Left cardiac atrium (tissue), 4 donors: ENCODE measurements around the gene TTC31. TPM values are rescaled to one million over a fixed set of nuclear protein-coding genes. Genes with fewer than 3 reads are reported as not detected.
A peak's percentile ranks its signal among the peaks of the same experiment; 100 is the strongest.

ENCODE experiments used
- ATAC-seq, 2 donors: fragments of 200-7000 bp; cut with Tn5 transposase; one replicate each; pipeline ENCODE4 v1.9.1; 2020; ENCODE audit warnings: mild to moderate bottlenecking in 2 of 2, moderate library complexity in 2 of 2
- DNase-seq: peaks from one replicate; pipeline ENCODE4 v3.0.0-alpha.2; 2020
- intact Hi-C, 2 donors: fragments of 100-400 bp; cut with DNase I; formaldehyde crosslinking; loops; one replicate each; pipeline versions ENCODE4 v1.14.1 to v1.15.1; 2022 to 2023
- total RNA-seq, 2 donors: library from RNA; stranded (reverse); fragmentation: NEBNext Ultra II Directional; extraction: Animal tissue kit (Norgen Biotek cat#: 25700); gene quantifications; one replicate each; pipeline ENCODE4 v1.2.1, GENCODE V29; 2021
- donor health status: DM: no; HTN: yes; CAD: no.
- donor health status: DM: no; HTN: yes; CAD: no; lungs with severe emphysema.
- donor health status: DM: yes; HTN: yes; CAD: no.
- donor health status: Dilated cardiomyopathy.

Gene TTC31
- total RNA-seq, 2 donors from 2014 or later, result 11.9 TPM

DNA sequence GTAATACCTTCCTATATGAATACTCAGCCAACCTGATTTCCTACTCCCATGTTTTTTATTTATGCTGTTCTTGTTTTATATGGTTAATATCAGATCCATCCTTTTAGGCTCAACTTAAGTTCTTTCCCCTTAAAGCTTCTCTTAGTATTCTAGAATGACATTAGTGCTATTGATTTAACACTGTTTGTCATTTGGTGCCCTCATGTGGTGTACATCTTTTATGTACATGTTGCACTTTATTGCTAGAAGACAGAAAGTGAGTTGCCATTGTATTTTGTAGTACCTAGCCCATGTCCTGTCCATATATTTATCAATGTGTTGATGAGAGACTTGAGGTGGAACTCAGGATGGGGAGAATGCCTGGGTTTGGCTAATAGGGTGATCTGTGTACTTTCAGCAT is 49.3 kb downstream of the TTC31 start:
- no peak for DNase-seq
- ATAC-seq, result no peak
- intact Hi-C loops, result loop anchor here in 1 of 2 donors (5.0 kb wide), 1 partner anchor 55 kb away; no protein-coding TSS in a partner anchor

DNA sequence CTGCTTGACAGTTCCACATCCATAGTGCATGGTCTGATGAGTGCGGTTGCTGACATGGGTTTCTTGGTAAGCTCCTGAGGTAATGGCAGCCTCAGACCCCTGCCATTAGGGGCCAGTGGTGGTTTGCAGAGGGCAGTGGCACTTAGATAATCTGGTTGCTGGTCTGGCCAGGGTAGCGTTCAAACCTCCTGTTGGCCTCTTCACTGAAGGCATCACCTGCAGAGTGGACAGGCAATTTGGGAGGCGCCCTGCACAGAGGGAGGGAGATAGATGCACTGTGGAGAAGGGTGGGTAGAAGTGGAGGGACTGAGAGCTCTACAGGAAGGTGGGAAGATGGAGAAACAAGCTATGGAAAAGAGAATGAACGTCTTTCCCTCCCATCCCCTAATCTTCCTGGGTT is 50.6 kb downstream of the TTC31 start:
- DNase-seq (no peak), ATAC-seq (no peak)
- intact Hi-C loops, result loop anchor here in 1 of 2 donors (5.0 kb wide), 1 partner anchor 54 kb away; no protein-coding TSS in a partner anchor

DNA sequence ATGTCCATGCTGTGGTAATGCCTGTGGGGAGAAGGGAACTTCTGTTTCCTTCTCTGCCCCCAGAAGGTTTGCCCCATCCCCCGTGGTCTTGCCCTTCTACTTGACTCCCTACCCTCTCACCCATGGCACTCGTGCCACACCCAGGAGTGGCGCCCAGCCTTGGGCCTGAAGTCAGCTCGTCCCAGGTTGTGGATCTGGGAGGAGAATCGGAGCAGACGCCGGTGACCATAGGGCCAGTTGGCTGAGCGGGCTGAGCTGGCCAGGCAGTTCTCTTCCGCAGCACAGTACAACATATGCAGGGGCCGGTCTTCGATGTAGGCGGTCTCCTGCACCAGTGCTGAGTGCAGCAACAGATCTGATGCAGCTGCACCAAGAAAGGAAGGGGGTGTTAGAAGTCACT is 51.5 kb downstream of the TTC31 start:
- ATAC-seq (no peak), DNase-seq (no peak)
- intact Hi-C loops, result loop anchor here in 1 of 2 donors (5.0 kb wide), 1 partner anchor 53 kb away; no protein-coding TSS in a partner anchor

DNA sequence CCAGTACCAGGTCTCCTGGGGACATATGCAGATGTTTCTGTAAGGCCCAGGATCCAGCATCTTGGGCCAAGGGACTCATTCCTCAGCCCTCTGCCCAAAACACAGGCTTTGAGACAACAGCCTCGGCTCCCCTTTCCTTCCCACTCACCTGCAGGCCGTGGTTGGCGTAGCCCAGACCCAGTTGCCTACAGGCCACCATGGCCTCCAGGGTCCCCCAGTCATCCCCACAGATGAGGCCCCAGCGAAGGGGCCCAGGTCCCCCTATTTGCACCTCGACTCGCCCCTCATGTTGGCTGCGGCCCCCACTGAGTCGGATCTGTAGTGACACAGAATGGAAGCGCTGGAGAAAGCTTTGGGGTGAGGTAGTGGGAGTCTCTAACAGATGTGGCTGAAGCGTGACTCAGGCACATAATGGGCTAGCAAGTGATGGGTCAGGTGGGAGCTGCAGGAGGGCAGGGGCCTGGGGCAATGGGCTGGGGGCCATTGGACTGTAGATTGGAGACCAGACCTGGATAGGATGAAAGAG is 52.6 kb downstream of the TTC31 start:
- intact Hi-C loops, result no loop called here
- DNase-seq, result no peak
- ATAC-seq, result no peak

DNA sequence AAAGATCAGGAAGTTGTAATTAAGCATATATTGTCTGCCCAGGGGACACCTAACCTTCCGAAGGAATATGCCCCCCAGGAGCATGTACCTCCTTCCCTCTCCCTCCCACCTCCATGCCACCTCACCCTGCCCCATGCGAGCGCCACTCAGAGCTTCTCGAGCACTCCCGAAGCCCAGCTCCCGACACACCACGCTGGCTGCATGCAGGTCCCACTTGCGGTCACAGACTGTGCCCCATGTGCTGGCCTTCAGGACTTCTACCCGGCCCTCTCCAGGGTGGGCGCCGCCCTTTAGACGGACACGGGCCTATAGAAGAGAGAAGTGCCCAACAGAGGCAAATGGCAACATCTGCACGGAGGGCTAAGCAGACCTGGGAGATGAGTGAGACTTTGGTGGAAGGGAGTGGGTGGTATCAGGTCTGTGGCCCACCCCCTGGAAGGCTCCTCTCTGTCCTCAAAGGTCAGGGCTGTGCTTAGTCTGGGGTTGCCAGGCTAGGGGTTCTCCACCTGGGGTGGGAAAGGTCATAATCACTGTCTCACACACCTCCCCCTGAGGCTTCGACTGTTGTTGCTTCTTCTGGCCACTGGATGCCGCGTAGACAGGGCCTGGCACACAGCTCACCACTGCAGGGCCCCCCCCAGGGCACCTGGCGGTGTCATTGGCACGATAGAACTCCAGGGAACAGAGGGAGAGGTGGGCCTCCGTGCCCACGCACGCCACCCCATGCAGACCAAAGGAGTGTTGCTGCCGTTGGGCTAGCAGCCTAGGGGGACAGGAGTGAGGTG is 53.5 kb downstream of the TTC31 start:
- ATAC-seq, result no peak
- no peak for DNase-seq
- intact Hi-C loops, result no loop called here

DNA sequence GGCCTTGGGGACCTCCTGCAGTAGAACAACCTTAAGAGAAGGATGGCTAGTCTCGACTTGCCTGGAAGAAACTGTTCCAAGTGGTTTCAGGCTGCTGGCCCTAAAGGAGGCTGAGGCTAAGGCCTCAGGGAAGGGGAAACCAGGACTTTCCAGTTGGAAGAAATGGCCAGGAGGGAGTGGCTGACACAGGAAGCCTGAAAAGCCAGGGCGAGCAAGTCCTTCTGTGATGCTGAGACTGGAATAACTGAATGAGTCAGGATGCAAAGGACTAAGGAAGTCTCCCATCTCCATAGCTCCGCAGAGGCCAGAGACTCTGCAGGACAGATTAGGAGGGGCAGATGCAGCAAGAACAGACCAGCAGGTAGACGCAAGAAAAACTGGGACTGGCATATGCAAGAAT is 54.3 kb downstream of the TTC31 start:
- DNase-seq, result no peak

DNA sequence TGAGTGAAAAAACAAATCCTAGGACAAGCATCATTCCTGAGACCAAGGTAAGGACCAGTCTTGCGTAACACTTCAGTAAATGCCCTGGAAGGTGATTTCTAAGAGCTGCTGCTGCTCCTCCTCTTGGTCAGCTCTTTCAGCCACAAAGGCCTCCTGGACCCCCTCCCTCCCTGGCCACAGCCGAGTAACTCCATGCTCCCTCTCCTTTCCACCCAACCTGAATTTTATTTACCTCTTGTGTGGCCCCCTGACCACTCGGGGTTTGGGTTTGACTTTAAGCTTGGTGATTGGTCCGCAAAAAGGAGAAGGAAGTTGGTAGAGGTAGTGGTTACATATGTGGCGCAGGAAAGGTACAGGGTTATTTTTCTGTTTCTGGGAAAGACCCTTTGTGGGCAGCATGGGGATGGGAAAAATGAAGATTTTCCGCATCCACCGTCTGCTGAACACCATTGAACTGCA is 56.0 kb downstream of the TTC31 start:
- DNase-seq (no peak), ATAC-seq (no peak)
- intact Hi-C loops, result no loop called here

More for the DNA sequence above, 54.3 kb downstream of the TTC31 start:
- intact Hi-C loops, result no loop called here
- no peak for ATAC-seq

DNA sequence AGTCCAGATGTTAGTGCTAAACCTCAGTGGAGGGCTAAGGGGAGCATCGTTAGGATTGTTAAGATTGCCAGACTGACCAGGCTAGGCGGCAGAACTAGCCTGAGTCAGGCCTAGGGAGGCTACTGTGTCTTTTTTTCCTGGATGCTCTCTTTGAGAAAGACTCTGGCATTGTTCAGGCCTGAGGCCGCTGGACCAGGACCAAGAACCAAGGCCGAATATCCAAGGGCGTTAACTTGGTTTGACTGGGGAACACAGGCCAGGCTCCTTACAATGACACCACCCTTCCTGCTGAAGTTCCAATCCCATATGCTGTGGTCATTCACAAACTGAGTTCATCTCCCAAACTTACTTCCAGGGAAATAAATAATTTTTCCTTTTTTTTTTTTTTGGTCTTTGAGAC is 57.4 kb downstream of the TTC31 start:
- peak; percentile 81 for DNase-seq
- ATAC-seq, result peak; percentile 32 to 74
- intact Hi-C loops, result no loop called here

DNA sequence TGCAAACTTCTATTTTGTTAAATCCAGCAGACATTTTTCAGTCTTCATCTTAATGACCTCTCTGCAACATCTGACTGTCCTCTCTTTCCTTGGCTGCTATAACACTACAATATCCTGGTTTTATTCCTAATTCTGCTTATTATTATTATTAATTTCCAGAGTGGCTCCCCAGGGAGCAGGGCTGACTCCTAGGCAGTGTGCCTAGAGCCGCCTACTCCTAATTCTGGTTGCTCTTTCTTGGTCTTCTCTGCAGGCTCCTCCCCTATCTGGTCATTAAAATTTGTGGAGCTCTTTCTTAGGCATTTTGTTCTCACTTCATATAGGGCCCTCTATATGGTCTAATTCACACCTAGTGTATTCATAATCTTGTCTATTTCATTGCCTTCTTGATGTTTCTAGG is 60.1 kb downstream of the TTC31 start:
- intact Hi-C loops, result no loop called here
- ATAC-seq (no peak), DNase-seq (no peak)

Other genes with a start within 250 kb of the TTC31 start
- 1 to 10 TPM; 1.2 to 1.7 TPM for gene SLC4A5, start 139.7 kb upstream of the TTC31 start, total RNA-seq
- 100 to 1,000 TPM; 106 to 118 TPM for gene DCTN1, start 102.8 kb upstream of the TTC31 start, total RNA-seq
- gene C2orf81, start 61.5 kb upstream of the TTC31 start, total RNA-seq, result under 1 TPM; 0.59 to 0.79 TPM
- gene WDR54, start 61.4 kb upstream of the TTC31 start, total RNA-seq, result 1 to 10 TPM; 4.1 to 5.5 TPM
- gene RTKN, start 41.1 kb upstream of the TTC31 start, total RNA-seq, result 10 to 100 TPM; 14.1 to 18.7 TPM
- 10 to 100 TPM; 21.1 to 22.1 TPM for gene INO80B, start 28.0 kb upstream of the TTC31 start, total RNA-seq
- 10 to 100 TPM; 42.2 to 56.7 TPM for gene WBP1, start 24.6 kb upstream of the TTC31 start, total RNA-seq
- 10 to 100 TPM; 25.3 to 32.7 TPM for gene MOGS, start 17.7 kb upstream of the TTC31 start, total RNA-seq
- gene MRPL53, start 10.4 kb upstream of the TTC31 start, total RNA-seq, result 100 to 1,000 TPM; 110 to 127 TPM
- gene CCDC142, start 83 bp upstream of the TTC31 start, total RNA-seq, result 1 to 10 TPM; 6.8 to 8.8 TPM
- gene LBX2, start 16.5 kb downstream of the TTC31 start, total RNA-seq, result 1 to 10 TPM in 1 of 2 donors, under 1 TPM in 1; 0.60 to 1.0 TPM
- gene PCGF1, start 24.6 kb downstream of the TTC31 start, total RNA-seq, result 10 to 100 TPM; 18.3 to 24.0 TPM
- not detected for gene TLX2, start 31.4 kb downstream of the TTC31 start, total RNA-seq
- not detected for gene DQX1, start 43.1 kb downstream of the TTC31 start, total RNA-seq
- 10 to 100 TPM; 62.2 to 78.3 TPM for gene AUP1, start 46.6 kb downstream of the TTC31 start, total RNA-seq
- 10 to 100 TPM; 28.7 to 29.3 TPM for gene HTRA2, start 46.9 kb downstream of the TTC31 start, total RNA-seq
- gene LOXL3, start 70.9 kb downstream of the TTC31 start, total RNA-seq, result 1 to 10 TPM; 4.1 to 8.4 TPM
- gene DOK1, start 71.6 kb downstream of the TTC31 start, total RNA-seq, result 10 to 100 TPM in 1 of 2 donors, 1 to 10 TPM in 1; 7.9 to 12.4 TPM
- gene M1AP, start 165.2 kb downstream of the TTC31 start, total RNA-seq, result under 1 TPM; 0.44 to 0.65 TPM
- 1 to 10 TPM; 3.4 to 6.1 TPM for gene SEMA4F, start 171.2 kb downstream of the TTC31 start, total RNA-seq